GM10847 (cell line): Measurements from ENCODE around the gene ACOT8.

Experiments
- POLR2A ChIP-seq: IDR thresholded peaks from 2 replicates; pipeline ENCODE4 v1.6.1; 2011; ENCODE audit not compliant: insufficient read length; ENCODE audit errors: extremely low read depth

ACOT8 gene

GRCh38 chr20:45798935-45799642 is 58.1 kb downstream of the ACOT8 start:
- TF ChIP-seq POLR2A = no peak

- TF ChIP-seq POLR2A = no peak
Observed at GRCh38 chr20:45796337-45797065, 60.7 kb downstream of the ACOT8 start.

- TF ChIP-seq POLR2A = no peak
Observed at GRCh38 chr20:45792317-45793118, 64.7 kb downstream of the ACOT8 start.
